HL-60/S4 (cell line): ENCODE results near the gene IMPDH1.

Experiments used
- in situ Hi-C: fragments of 300-500 bp; cut with MboI; formaldehyde crosslinking; loops from 2 replicates; pipeline ENCODE4 v1.14.3; 2022; ENCODE audit warnings: low sequenced_read_pairs

Gene IMPDH1

DNA sequence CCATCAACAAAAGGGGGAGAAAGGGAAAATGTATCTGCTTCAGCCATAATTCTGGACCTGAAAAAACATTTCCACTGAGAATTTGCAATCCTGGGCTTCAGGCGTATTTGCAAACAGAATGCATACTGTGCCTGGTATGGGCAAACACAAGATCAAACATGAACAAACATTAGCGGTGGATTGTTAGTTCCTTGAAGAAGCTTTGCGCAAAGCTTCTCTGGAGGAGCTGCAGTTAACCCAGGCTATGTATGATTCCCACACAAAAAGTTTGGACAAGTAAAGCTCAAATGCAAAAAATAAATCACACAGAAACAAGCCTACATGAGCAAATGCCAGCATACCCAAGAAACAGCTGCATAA, 25.5 kb upstream of the IMPDH1 start:
- in situ Hi-C loops: no loop called here

GRCh38 chr7:128434413-128435326, 24.9 kb upstream of the IMPDH1 start:
- in situ Hi-C loops: no loop called here

- in situ Hi-C loops: no loop called here
These were observed 22.0 kb upstream of the IMPDH1 start for GRCh38 chr7:128431754-128432153.

DNA sequence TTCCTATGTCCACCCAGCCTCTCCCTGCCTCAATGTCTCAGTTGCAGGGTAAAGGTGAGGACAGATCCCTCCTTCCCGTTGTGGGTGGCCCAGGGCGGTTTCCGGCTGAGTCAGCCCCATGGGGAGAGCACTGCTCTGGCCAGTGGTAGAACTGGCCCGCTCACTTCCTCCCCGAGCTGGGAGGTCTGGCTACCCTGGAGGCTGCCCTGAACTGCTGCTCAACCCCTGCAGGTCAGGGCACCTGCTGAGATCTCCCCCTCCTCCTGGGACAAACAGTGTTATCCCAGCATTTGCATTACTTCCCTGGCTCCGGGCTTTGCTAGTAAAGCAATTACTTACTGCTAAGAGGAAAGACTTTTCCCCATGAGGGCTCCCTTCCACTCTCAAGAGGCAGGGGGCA, 21.4 kb upstream of the IMPDH1 start:
- in situ Hi-C loops: no loop called here

DNA sequence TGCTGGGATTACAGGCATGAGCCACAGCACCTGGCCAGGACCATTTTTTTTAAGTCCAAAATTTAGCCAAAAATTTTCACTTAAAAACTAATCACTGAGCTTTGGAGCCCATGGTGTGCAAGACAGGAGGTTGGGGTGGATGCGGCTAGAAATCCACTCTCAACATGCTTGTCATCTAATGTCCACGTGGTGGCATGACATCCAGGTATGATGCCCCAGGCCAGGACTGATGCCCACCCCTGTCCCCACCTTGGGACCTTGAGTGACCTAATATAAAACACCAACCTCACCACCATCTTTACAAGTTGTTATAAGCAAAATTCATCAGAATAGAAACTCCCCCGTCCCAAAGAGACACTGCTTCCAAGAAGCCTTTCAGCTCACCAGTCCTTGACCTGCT, 20.4 kb upstream of the IMPDH1 start:
- in situ Hi-C loops: no loop called here

DNA sequence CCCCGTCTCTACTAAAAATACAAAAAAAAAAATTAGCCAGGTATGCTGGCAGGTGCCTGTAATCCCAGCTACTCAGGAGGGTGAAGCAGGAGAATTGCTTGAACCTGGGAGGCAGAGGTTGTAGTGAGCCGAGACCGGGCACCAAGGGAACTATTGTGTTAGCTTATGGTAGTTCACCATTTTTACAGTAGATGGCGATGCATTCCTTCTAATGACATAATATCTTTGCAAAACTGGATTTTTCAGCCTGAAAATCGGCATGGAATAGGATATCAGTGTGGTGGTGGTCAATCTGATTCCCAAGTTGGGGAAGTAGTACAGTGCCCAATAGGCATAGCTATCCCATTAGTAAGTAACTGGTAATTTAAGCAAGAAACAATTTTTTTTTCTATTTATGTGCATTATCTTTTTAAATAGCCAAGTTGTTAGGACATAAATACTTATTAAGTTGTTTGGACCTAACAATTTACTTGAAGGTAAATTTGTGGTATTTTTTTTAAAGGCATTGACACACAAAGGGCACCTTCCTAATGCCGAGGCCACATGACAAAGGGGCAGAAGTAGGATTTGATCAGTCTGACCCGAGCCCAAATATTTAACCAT, 17.6 kb upstream of the IMPDH1 start:
- in situ Hi-C loops: loop anchor here (10.0 kb wide), 1 partner anchor 83 kb away; the partner anchor contains the start of gene RBM28

DNA sequence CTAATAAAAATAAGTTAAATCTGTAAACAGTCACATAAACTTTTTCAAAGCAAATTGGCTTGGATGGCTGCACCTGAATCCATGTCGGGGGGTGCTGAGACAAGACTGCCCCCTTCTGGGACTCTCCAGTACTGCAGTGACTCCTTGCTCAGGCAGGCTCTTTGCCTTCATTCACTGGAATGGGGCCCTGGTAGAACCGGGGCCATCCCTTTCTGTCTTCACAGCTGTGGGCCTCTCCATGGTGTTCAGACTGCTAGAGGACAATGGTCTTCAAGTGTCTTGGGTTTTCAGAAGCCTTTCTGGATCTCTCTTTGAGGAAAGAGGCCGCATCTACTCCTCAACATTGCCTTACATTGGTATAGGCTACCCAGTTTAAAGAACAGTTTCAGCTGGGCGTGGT, 16.1 kb upstream of the IMPDH1 start:
- in situ Hi-C loops: loop anchor here (10.0 kb wide), 1 partner anchor 81 kb away; the partner anchor contains the start of gene RBM28

DNA sequence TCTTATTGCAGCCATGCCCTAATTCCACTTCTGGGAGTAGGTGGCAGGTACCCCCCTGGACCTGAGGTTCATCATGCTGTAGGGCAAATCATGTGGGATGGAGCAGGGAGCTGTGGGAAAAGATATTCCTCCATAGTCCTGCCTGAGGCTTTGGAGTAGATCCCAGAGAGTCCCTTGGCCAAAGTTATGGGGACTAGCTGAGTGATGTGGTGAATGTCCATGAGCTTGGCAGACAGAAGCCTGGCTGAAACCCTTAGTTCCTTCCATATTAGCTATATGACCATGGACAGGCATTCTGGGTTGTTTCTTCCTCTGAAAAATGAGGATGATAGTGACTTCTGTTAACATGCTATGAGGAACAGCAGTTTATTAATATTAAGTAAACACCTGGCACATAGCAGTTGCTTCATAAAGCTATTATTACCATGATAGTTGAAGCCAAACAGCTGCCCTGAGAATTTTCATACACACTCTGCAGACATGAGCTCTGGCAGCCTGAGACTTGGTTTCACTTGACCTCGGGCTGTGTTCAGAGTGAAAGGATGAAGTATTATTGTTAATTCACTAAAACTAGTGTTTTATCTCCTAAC, 15.0 kb upstream of the IMPDH1 start:
- in situ Hi-C loops: loop anchor here (10.0 kb wide), 1 partner anchor 80 kb away; the partner anchor contains the start of gene RBM28

GRCh38 chr7:128422842-128423241, 13.1 kb upstream of the IMPDH1 start:
- in situ Hi-C loops: loop anchor here (10.0 kb wide), 1 partner anchor 78 kb away; the partner anchor contains the start of gene RBM28

- in situ Hi-C loops: loop anchor here (10.0 kb wide), 1 partner anchor 77 kb away; the partner anchor contains the start of gene RBM28
These were observed 12.3 kb upstream of the IMPDH1 start for GRCh38 chr7:128422037-128422436.

- in situ Hi-C loops: loop anchor here (10.0 kb wide), 1 partner anchor 77 kb away; the partner anchor contains the start of gene RBM28
These were observed 11.6 kb upstream of the IMPDH1 start for GRCh38 chr7:128421384-128421783.

GRCh38 chr7:128420773-128421172, 11.0 kb upstream of the IMPDH1 start:
- in situ Hi-C loops: loop anchor here (10.0 kb wide), 1 partner anchor 76 kb away; the partner anchor contains the start of gene RBM28

DNA sequence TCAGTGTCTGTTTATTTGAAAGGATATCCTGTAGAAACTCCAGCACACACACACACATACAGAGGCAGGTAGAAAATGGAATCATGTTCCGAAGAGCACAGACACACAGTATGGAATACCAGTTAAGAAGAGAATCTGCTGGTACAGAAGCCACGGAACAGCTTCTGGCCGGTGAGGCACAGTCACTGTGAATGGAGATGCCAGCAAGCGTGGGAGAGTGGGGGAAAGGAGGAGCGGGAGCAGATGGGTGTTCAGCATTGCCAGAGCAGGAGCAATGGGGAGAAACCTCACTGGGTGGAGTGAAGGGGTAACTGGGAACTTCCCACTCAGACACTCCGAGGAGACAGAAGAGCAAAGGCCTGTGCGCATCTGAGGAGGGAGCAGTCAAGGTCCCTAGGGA, 9.5 kb upstream of the IMPDH1 start:
- in situ Hi-C loops: no loop called here

GRCh38 chr7:128417071-128417470, 7.3 kb upstream of the IMPDH1 start:
- in situ Hi-C loops: no loop called here

- in situ Hi-C loops: no loop called here
These were observed 5.5 kb upstream of the IMPDH1 start for GRCh38 chr7:128415217-128415785.

GRCh38 chr7:128410451-128410753, 620 bp upstream of the IMPDH1 start:
- in situ Hi-C loops: no loop called here

DNA sequence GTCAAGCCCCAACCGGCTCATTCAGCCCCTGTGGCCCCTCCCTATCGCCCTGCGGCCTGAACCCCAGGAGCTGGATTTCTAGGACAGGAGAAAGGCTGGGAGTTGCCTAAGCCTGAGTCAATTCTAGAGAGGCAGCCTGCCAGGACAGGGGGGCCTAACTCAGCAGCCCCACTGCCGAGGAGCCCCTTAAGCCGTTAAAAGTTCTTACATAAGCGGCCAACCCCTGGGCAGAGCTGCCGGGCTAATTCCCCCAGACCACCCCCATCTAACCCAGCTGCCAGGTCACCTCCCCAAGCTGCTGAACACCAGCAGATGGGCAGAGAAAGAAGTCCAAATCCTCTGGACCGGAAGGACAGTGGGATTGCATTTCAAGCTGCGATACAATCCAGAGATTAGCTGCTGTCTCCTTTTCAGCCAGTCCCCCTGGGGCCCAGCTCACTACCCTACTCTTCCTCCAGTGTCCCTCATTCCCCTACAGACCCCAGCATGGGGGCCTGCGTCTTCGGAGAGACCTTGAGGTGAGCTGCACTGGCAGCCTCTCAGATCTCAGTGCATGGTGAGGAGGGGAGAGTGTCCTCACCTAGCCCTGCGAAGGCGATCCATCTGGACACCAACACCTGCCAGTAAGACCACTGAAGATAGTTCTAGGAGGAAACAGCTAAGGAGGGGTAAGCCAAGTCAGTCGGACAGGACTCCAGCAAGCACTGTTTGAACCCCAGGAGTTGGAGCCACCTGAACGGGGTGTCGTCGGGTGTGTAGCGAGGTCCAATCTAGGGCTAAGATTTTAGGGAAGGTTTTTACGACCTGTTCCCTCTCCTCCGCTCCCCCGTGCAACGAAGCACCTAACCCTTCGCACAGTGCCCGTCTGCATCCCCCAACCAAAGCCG, 830 bp downstream of the IMPDH1 start:
- in situ Hi-C loops: no loop called here

GRCh38 chr7:128407751-128408708, 1.8 kb downstream of the IMPDH1 start:
- in situ Hi-C loops: no loop called here

GRCh38 chr7:128407233-128407589, 2.6 kb downstream of the IMPDH1 start:
- in situ Hi-C loops: no loop called here
